Measurements from ENCODE around the gene EBF3. TPM values are rescaled to one million over a fixed set of nuclear protein-coding genes. Genes with fewer than 3 reads are reported as not detected.

The EBF3 gene
- total RNA-seq, 2 donors from 2014 or later, result 0.44 to 2.0 TPM

DNA sequence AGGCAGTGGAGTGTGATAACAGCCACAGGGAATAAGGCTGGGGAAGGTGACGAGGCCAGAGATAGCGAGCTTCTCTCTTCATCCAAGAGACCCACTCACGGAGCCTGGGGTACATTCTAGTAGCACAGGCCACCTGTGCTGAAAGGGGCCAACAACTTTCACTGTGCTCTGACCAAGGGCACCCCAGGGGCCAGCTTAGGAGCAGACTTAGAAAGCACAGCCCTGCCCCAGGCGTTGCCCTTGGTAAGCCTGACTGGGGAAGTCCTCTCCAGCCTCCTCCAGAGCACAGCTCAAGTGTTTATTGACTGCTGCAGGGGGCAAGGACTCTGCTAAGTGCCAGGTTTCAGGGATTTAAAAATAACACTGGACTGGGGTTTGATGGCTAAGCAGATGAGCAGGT, 44.7 kb downstream of the EBF3 start:
- Mint-ChIP-seq H3K27ac (no peak overlapping the region), H3K9me3 (no peaks in the 10 kb centered on the region), H3K4me3 (no peak overlapping the region), H3K27me3 (ENCODE audit: insufficient read depth) (peaks cover 13% of the 10 kb centered on the region), H3K36me3 (ENCODE audit: low read depth) (no peaks in the 10 kb centered on the region), H3K4me1 (peaks cover 6% of the 10 kb centered on the region)
- WGBS, 2 experiments (ENCODE audit: insufficient coverage in 1 of 2, insufficient read length in 1 of 2), result 89 to 100% methylated on average over 1 to 4 of the region's 4 CpGs
- H3K4me3 ChIP-seq (ENCODE audit: low read length), result no peak overlapping the region
- TF ChIP-seq, protein P1, sequence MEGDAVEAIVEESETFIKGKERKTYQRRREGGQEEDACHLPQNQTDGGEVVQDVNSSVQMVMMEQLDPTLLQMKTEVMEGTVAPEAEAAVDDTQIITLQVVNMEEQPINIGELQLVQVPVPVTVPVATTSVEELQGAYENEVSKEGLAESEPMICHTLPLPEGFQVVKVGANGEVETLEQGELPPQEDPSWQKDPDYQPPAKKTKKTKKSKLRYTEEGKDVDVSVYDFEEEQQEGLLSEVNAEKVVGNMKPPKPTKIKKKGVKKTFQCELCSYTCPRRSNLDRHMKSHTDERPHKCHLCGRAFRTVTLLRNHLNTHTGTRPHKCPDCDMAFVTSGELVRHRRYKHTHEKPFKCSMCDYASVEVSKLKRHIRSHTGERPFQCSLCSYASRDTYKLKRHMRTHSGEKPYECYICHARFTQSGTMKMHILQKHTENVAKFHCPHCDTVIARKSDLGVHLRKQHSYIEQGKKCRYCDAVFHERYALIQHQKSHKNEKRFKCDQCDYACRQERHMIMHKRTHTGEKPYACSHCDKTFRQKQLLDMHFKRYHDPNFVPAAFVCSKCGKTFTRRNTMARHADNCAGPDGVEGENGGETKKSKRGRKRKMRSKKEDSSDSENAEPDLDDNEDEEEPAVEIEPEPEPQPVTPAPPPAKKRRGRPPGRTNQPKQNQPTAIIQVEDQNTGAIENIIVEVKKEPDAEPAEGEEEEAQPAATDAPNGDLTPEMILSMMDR (conservative IDR thresholded peaks at IDR 0.05), result no peak
- DNase-seq, result no peak
- no peaks in the 10 kb centered on the region for H3K36me3 ChIP-seq (ENCODE audit: control insufficient read depth, insufficient read depth, low read length)
- H3K27ac ChIP-seq (ENCODE audit: low read depth, low read length), result no peak overlapping the region
- no peaks in the 10 kb centered on the region for H3K27me3 ChIP-seq (ENCODE audit: control insufficient read depth, insufficient read depth, low read length, poor library complexity, severe bottlenecking)
- no peaks in the 10 kb centered on the region for H3K4me1 ChIP-seq (ENCODE audit: control insufficient read depth, insufficient read depth, low read length)
- no peak overlapping the region for H3K9ac ChIP-seq (ENCODE audit: extremely low read depth, low read length, poor library complexity, severe bottlenecking)
- no peaks in the 10 kb centered on the region for H3K9me3 ChIP-seq (ENCODE audit: control insufficient read depth, low read length)

DNA sequence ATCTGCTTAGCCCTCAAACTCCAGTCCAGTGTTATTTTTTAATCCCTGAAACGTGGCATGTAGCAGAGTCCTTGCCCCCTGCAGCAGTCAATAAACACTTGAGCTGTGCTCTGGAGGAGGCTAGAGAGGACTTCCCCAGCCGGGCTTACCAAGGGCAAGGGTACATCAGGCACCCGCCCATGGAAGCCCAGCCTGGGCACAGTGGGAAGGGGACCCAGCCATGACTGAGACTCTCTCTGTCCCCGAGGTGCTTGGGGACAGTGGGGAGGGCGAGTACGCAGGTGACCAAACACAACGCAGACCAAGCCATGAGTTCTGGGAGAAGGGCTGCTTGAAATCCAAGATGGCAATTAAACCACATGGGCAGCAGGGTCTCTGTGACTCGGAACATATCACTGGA, 45.2 kb downstream of the EBF3 start:
- H3K36me3 ChIP-seq (ENCODE audit: control insufficient read depth, insufficient read depth, low read length), result no peaks in the 10 kb centered on the region
- H3K27me3 ChIP-seq (ENCODE audit: control insufficient read depth, insufficient read depth, low read length, poor library complexity, severe bottlenecking), result no peaks in the 10 kb centered on the region
- TF ChIP-seq, protein P1 (conservative IDR thresholded peaks at IDR 0.05), result no peak
- Mint-ChIP-seq H3K4me3 (no peak overlapping the region), H3K27me3 (ENCODE audit: insufficient read depth) (peaks cover 17% of the 10 kb centered on the region), H3K4me1 (peaks cover 6% of the 10 kb centered on the region), H3K36me3 (ENCODE audit: low read depth) (no peaks in the 10 kb centered on the region), H3K27ac (no peak overlapping the region), H3K9me3 (no peaks in the 10 kb centered on the region)
- H3K9ac ChIP-seq (ENCODE audit: extremely low read depth, low read length, poor library complexity, severe bottlenecking), result no peak overlapping the region
- H3K27ac ChIP-seq (ENCODE audit: low read depth, low read length), result no peak overlapping the region
- DNase-seq, result no peak
- no peaks in the 10 kb centered on the region for H3K4me1 ChIP-seq (ENCODE audit: control insufficient read depth, insufficient read depth, low read length)
- 93 to 97% methylated on average over 5 to 8 of the region's 8 CpGs for WGBS, 2 experiments (ENCODE audit: insufficient coverage in 1 of 2, insufficient read length in 1 of 2)
- H3K4me3 ChIP-seq (ENCODE audit: low read length), result no peak overlapping the region
- no peaks in the 10 kb centered on the region for H3K9me3 ChIP-seq (ENCODE audit: control insufficient read depth, low read length)

DNA sequence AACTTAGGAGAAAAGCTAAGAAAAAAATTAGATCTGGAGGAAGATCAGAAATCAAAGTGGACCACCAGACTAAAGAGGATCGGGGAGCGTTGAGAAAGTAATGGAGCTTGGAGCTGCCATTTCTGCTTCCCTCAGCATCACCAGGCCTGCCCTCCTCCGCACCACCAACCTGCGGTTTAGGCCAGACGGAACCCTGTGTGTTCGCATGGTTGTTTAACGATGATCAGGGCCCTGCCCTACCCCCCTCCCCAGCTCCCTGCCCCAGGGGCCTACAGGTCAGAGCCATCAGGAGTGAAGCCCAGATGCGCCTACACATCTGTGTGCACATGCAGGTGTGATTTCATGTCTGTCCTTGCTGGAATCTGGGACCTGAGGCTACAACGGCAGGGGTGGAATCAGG, 45.7 kb downstream of the EBF3 start:
- Mint-ChIP-seq H3K27me3 (ENCODE audit: insufficient read depth) (peaks cover 17% of the 10 kb centered on the region), H3K9me3 (no peaks in the 10 kb centered on the region), H3K4me1 (peaks cover 6% of the 10 kb centered on the region), H3K27ac (no peak overlapping the region), H3K36me3 (ENCODE audit: low read depth) (no peaks in the 10 kb centered on the region), H3K4me3 (no peak overlapping the region)
- H3K4me3 ChIP-seq (ENCODE audit: low read length), result no peak overlapping the region
- H3K27ac ChIP-seq (ENCODE audit: low read depth, low read length), result no peak overlapping the region
- no peaks in the 10 kb centered on the region for H3K9me3 ChIP-seq (ENCODE audit: control insufficient read depth, low read length)
- H3K36me3 ChIP-seq (ENCODE audit: control insufficient read depth, insufficient read depth, low read length), result no peaks in the 10 kb centered on the region
- TF ChIP-seq, protein P1 (conservative IDR thresholded peaks at IDR 0.05), result no peak
- H3K27me3 ChIP-seq (ENCODE audit: control insufficient read depth, insufficient read depth, low read length, poor library complexity, severe bottlenecking), result no peaks in the 10 kb centered on the region
- H3K4me1 ChIP-seq (ENCODE audit: control insufficient read depth, insufficient read depth, low read length), result no peaks in the 10 kb centered on the region
- WGBS, 2 experiments (ENCODE audit: insufficient coverage in 1 of 2, insufficient read length in 1 of 2), result 96 to 97% methylated on average over 9 of the region's 9 CpGs
- H3K9ac ChIP-seq (ENCODE audit: extremely low read depth, low read length, poor library complexity, severe bottlenecking), result no peak overlapping the region
- DNase-seq, result no peak
